H9 (cell line): ENCODE measurements around the gene ARID1B. TPM values are rescaled to one million over a fixed set of nuclear protein-coding genes. Genes with fewer than 3 reads are reported as not detected.

Source experiments
- DNase-seq: peaks from one replicate; pipeline ENCODE4 v3.0.0-alpha.2; 2017
- H2AFZ ChIP-seq: one replicate; pipeline ENCODE4 v1.6.1; 2013; ENCODE audit warnings: mild to moderate bottlenecking, low read length, control low read depth, moderate library complexity
- H2AK5ac ChIP-seq: 2 replicates; pipeline ENCODE4 v1.6.1; 2013; ENCODE audit warnings: low read length, control low read depth, mixed read lengths; ENCODE audit not compliant: insufficient read length
- H2BK120ac ChIP-seq: one replicate; pipeline ENCODE4 v1.6.1; 2013; ENCODE audit warnings: low read depth, mild to moderate bottlenecking, low read length, control low read depth, inconsistent platforms; ENCODE audit not compliant: poor library complexity, severe bottlenecking
- H2BK12ac ChIP-seq: 2 replicates; pipeline ENCODE4 v1.6.1; 2013; ENCODE audit warnings: low read length, control low read depth, mixed read lengths, low read depth; ENCODE audit not compliant: insufficient read length
- H2BK15ac ChIP-seq: 2 replicates; pipeline ENCODE4 v1.6.1; 2013; ENCODE audit warnings: low read depth, low read length, control low read depth
- H2BK20ac ChIP-seq: one replicate; pipeline ENCODE4 v1.6.1; 2013; ENCODE audit warnings: low read depth, mild to moderate bottlenecking, low read length, control low read depth, inconsistent platforms; ENCODE audit not compliant: poor library complexity, severe bottlenecking
- H2BK5ac ChIP-seq: 2 replicates; pipeline ENCODE4 v1.6.1; 2013; ENCODE audit warnings: low read length, control low read depth, mixed read lengths; ENCODE audit not compliant: insufficient read length
- H3K14ac ChIP-seq: 2 replicates; pipeline ENCODE4 v1.6.1; 2013; ENCODE audit warnings: low read length, control low read depth; ENCODE audit not compliant: insufficient read depth
- H3K18ac ChIP-seq: 2 replicates; pipeline ENCODE4 v1.6.1; 2013; ENCODE audit warnings: low read depth, mild to moderate bottlenecking, mixed read lengths, low read length, control low read depth; ENCODE audit not compliant: insufficient read length
- H3K23ac ChIP-seq: 2 replicates; pipeline ENCODE4 v1.6.1; 2013; ENCODE audit warnings: low read length, control low read depth, mixed read lengths, low read depth; ENCODE audit not compliant: insufficient read length
- H3K23me2 ChIP-seq: 2 replicates; pipeline ENCODE4 v1.6.1; 2013; ENCODE audit warnings: low read depth, mild to moderate bottlenecking, mixed read lengths, low read length, control low read depth; ENCODE audit not compliant: insufficient read length, poor library complexity, severe bottlenecking
- H3K27ac ChIP-seq: 2 replicates; pipeline ENCODE4 v1.5.1; 2013; ENCODE audit warnings: low read length, control low read depth, mixed read lengths, low read depth; ENCODE audit not compliant: insufficient read length
- H3K27me3 ChIP-seq: 2 replicates; pipeline ENCODE4 v1.6.1; 2013; ENCODE audit warnings: low read length, control low read depth, inconsistent platforms; ENCODE audit not compliant: insufficient read depth
- H3K4ac ChIP-seq: 2 replicates; pipeline ENCODE4 v1.6.1; 2013; ENCODE audit warnings: low read depth, mild to moderate bottlenecking, control low read depth, inconsistent platforms, low read length, moderate library complexity
- H3K4me1 ChIP-seq: 2 replicates; pipeline ENCODE4 v1.6.1; 2013; ENCODE audit warnings: low read length, control low read depth, inconsistent platforms; ENCODE audit not compliant: insufficient read depth
- H3K4me2 ChIP-seq: 2 replicates; pipeline ENCODE4 v1.6.1; 2013; ENCODE audit warnings: low read length, control low read depth, mixed read lengths; ENCODE audit not compliant: insufficient read length, insufficient read depth
- H3K56ac ChIP-seq: 2 replicates; pipeline ENCODE4 v1.6.1; 2013; ENCODE audit warnings: low read depth, mild to moderate bottlenecking, mixed read lengths, low read length, control low read depth; ENCODE audit not compliant: insufficient read length
- H3K79me1 ChIP-seq: 2 replicates; pipeline ENCODE4 v1.6.1; 2013; ENCODE audit warnings: low read depth, mild to moderate bottlenecking, moderate library complexity, low read length, control low read depth, inconsistent platforms; ENCODE audit not compliant: insufficient read depth, poor library complexity, severe bottlenecking
- H3K79me2 ChIP-seq: 2 replicates; pipeline ENCODE4 v1.6.1; 2013; ENCODE audit warnings: low read length, control low read depth, inconsistent platforms; ENCODE audit not compliant: insufficient read depth
- H3K9ac ChIP-seq: 2 replicates; pipeline ENCODE4 v1.6.1; 2013; ENCODE audit warnings: low read length, control low read depth, mixed read lengths; ENCODE audit not compliant: insufficient read length; ENCODE audit errors: extremely low read depth
- H3K9me3 ChIP-seq: one replicate; pipeline ENCODE4 v1.6.1; 2013; ENCODE audit warnings: low read depth, low read length, inconsistent platforms; ENCODE audit not compliant: control insufficient read depth
- H3T11ph ChIP-seq: one replicate; pipeline ENCODE4 v1.6.1; 2013; ENCODE audit warnings: mild to moderate bottlenecking, low read length, control low read depth, inconsistent platforms
- H4K20me1 ChIP-seq: one replicate; pipeline ENCODE4 v1.6.1; 2013; ENCODE audit not compliant: control insufficient read depth, insufficient read length, insufficient read depth
- H4K5ac ChIP-seq: 2 replicates; pipeline ENCODE4 v1.6.1; 2013; ENCODE audit warnings: low read depth, mild to moderate bottlenecking, mixed read lengths, low read length, control low read depth; ENCODE audit not compliant: insufficient read length
- H4K8ac ChIP-seq: replicated peaks from 2 replicates; pipeline ENCODE4 v1.6.1; 2013; ENCODE audit warnings: low read length, control low read depth, mixed read lengths, low read depth; ENCODE audit not compliant: insufficient read length
- H4K91ac ChIP-seq: 2 replicates; pipeline ENCODE4 v1.6.1; 2013; ENCODE audit warnings: low read depth, mild to moderate bottlenecking, moderate library complexity, mixed read lengths, low read length, control low read depth; ENCODE audit not compliant: insufficient read length
- H3K27ac Mint-ChIP-seq, 3 experiments: 2 replicates in 2 of 3; 3 replicates in 1 of 3; pipeline ENCODE4 v1.8.0; 2020 to 2021; ENCODE audit warnings: mixed read lengths in 3 of 3, mild to moderate bottlenecking in 1 of 3, moderate library complexity in 1 of 3
- H3K27me3 Mint-ChIP-seq: 2 replicates; pipeline ENCODE4 v1.8.0; 2021; ENCODE audit warnings: low read depth, mild to moderate bottlenecking, moderate library complexity, mixed read lengths
- H3K36me3 Mint-ChIP-seq, 3 experiments: 2 replicates in 2 of 3; 3 replicates in 1 of 3; pipeline ENCODE4 v1.8.0; 2020 to 2021; ENCODE audit warnings: low read depth in 3 of 3, mixed read lengths in 3 of 3; ENCODE audit not compliant: insufficient read depth in 1 of 3
- H3K4me1 Mint-ChIP-seq, 2 experiments: 2 replicates each; pipeline ENCODE4 v1.8.0; 2020; ENCODE audit warnings: mixed read lengths in 2 of 2
- H3K4me3 Mint-ChIP-seq, 2 experiments: 2 replicates in 1 of 2; 3 replicates in 1 of 2; pipeline ENCODE4 v1.8.0; 2020 to 2021; ENCODE audit warnings: mild to moderate bottlenecking in 2 of 2, mixed read lengths in 2 of 2, moderate library complexity in 1 of 2
- H3K9me3 Mint-ChIP-seq, 2 experiments: 2 replicates in 1 of 2; 3 replicates in 1 of 2; pipeline ENCODE4 v1.8.0; 2020; ENCODE audit warnings: mild to moderate bottlenecking in 2 of 2, mixed read lengths in 2 of 2, moderate library complexity in 1 of 2
- WGBS: extraction: QIAGEN DNeasy Blood & Tissue Kit; methylation state at CpG from one replicate; pipeline ENCODE4 v1.1.7; 2013; ENCODE audit warnings: missing lambda C conversion rate, low lambda C conversion rate, mixed read lengths; ENCODE audit not compliant: insufficient read length; ENCODE audit errors: extremely low coverage; 5-methylcytosine and 5-hydroxymethylcytosine counted together
- total RNA-seq: library from RNA; stranded (reverse); gene quantifications from 2 replicates; pipeline ENCODE4 v1.2.1, GENCODE V29; 2021
- TF ChIP-seq, protein P1 (sequence below): fragments of 200-600 bp; sonication (generic); conservative IDR thresholded peaks from 3 replicates; pipeline ENCODE4 v1.8.0; 2021; ENCODE audit warnings: antibody characterized with exemption, mild to moderate bottlenecking

Gene ARID1B
- total RNA-seq, 1 experiment from 2014 or later: 88.2 TPM

GRCh38 chr6:156969233-156969632 is 192.1 kb downstream of the ARID1B start:
- H3K56ac ChIP-seq: no peak overlapping the region
- WGBS: no CpG with 5 or more reads among the region's 5 CpGs
- no peak overlapping the region for H3T11ph ChIP-seq
- H2BK120ac ChIP-seq: no peak overlapping the region
- no peak overlapping the region for H3K14ac ChIP-seq
- Mint-ChIP-seq H3K4me3 (no peak overlapping the region), H3K27me3 (no peaks in the 10 kb centered on the region), H3K4me1 (peaks cover 55 to 56% of the 10 kb centered on the region in 2 experiments), H3K9me3 (no peaks in the 10 kb centered on the region), H3K27ac (peak overlapping the region in 2 of 3 experiments; percentile 42 to 65; a peak in 3 of 7 replicates), H3K36me3 (no peaks in the 10 kb centered on the region)
- no peaks in the 10 kb centered on the region for H3K23me2 ChIP-seq
- H2BK5ac ChIP-seq: no peak overlapping the region
- no peak overlapping the region for H2BK12ac ChIP-seq
- no peak overlapping the region for H2AK5ac ChIP-seq
- H3K4me1 ChIP-seq: peaks cover 8% of the 10 kb centered on the region; the same call in 1 of the 2 replicates
- H3K27ac ChIP-seq: no peak overlapping the region
- H3K18ac ChIP-seq: no peak overlapping the region
- H4K8ac ChIP-seq: no peak overlapping the region
- H2BK15ac ChIP-seq: 0 out of 2 replicates have a peak overlapping the region, but pooled peaks have one; percentile 65
- peaks cover 4% of the 10 kb centered on the region; the same call in 1 of the 2 replicates for H3K79me2 ChIP-seq
- H3K9ac ChIP-seq: no peak overlapping the region
- no peaks in the 10 kb centered on the region for H3K27me3 ChIP-seq
- no peak for DNase-seq
- peaks cover 4% of the 10 kb centered on the region for H3K79me1 ChIP-seq
- H3K23ac ChIP-seq: no peak overlapping the region
- no peak overlapping the region for H3K4me2 ChIP-seq
- no peak overlapping the region for H3K4ac ChIP-seq
- no peak overlapping the region for H4K5ac ChIP-seq
- H4K20me1 ChIP-seq: no peaks in the 10 kb centered on the region
- H2BK20ac ChIP-seq: no peak overlapping the region
- TF ChIP-seq, protein P1, sequence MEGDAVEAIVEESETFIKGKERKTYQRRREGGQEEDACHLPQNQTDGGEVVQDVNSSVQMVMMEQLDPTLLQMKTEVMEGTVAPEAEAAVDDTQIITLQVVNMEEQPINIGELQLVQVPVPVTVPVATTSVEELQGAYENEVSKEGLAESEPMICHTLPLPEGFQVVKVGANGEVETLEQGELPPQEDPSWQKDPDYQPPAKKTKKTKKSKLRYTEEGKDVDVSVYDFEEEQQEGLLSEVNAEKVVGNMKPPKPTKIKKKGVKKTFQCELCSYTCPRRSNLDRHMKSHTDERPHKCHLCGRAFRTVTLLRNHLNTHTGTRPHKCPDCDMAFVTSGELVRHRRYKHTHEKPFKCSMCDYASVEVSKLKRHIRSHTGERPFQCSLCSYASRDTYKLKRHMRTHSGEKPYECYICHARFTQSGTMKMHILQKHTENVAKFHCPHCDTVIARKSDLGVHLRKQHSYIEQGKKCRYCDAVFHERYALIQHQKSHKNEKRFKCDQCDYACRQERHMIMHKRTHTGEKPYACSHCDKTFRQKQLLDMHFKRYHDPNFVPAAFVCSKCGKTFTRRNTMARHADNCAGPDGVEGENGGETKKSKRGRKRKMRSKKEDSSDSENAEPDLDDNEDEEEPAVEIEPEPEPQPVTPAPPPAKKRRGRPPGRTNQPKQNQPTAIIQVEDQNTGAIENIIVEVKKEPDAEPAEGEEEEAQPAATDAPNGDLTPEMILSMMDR: no peak
- no peak overlapping the region for H2AFZ ChIP-seq
- no peaks in the 10 kb centered on the region for H3K9me3 ChIP-seq
- H4K91ac ChIP-seq: no peak overlapping the region
